Vagina (tissue), 2 donors: Measurements from ENCODE around the gene ADRB1.

ENCODE experiments used
- POLR2A ChIP-seq, 2 donors: fragments of 450-650 bp; IDR thresholded peaks; one replicate each; pipeline ENCODE4 v1.6.1; 2017; ENCODE audit warnings: antibody characterized with exemption in 2 of 2, mild to moderate bottlenecking in 2 of 2, moderate library complexity in 2 of 2
- POLR2AphosphoS5 ChIP-seq, 2 donors: sonication (generic); formaldehyde crosslinking; IDR thresholded peaks; one replicate each; pipeline ENCODE4 v1.9.0; 2017; ENCODE audit warnings: antibody characterized with exemption in 2 of 2, mild to moderate bottlenecking in 2 of 2, low read depth in 1 of 2; ENCODE audit not compliant: insufficient read depth in 1 of 2
- TF ChIP-seq, protein P1 (sequence below), 3 experiments: fragments of 450-650 bp in 2 of 3; fragments of 200-600 bp in 1 of 3; sonication (generic) in 1 of 3; IDR thresholded peaks; one replicate each; pipeline ENCODE4 v1.5.1; 2017 to 2019; ENCODE audit warnings: antibody characterized with exemption in 3 of 3, mild to moderate bottlenecking in 2 of 3, moderate library complexity in 2 of 3

GRCh38 chr10:114019226-114019625 is 24.4 kb upstream of the ADRB1 start:
- TF ChIP-seq, protein P1, sequence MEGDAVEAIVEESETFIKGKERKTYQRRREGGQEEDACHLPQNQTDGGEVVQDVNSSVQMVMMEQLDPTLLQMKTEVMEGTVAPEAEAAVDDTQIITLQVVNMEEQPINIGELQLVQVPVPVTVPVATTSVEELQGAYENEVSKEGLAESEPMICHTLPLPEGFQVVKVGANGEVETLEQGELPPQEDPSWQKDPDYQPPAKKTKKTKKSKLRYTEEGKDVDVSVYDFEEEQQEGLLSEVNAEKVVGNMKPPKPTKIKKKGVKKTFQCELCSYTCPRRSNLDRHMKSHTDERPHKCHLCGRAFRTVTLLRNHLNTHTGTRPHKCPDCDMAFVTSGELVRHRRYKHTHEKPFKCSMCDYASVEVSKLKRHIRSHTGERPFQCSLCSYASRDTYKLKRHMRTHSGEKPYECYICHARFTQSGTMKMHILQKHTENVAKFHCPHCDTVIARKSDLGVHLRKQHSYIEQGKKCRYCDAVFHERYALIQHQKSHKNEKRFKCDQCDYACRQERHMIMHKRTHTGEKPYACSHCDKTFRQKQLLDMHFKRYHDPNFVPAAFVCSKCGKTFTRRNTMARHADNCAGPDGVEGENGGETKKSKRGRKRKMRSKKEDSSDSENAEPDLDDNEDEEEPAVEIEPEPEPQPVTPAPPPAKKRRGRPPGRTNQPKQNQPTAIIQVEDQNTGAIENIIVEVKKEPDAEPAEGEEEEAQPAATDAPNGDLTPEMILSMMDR (IDR thresholded peaks at IDR 0.05) = no peak
- TF ChIP-seq POLR2A (IDR thresholded peaks at IDR 0.05) (no peak), POLR2AphosphoS5 (IDR thresholded peaks at IDR 0.05; ENCODE audit: insufficient read depth in 1 of 2, low read depth in 1 of 2) (no peak)
